PFSK-1 (cell line): ENCODE data around the gene ZPBP. TPM values are rescaled to one million over a fixed set of nuclear protein-coding genes. Genes with fewer than 3 reads are reported as not detected.

Experiments used
- FOXP2 ChIP-seq: optimal IDR thresholded peaks from 2 replicates; pipeline ENCODE3; 2011; ENCODE audit warnings: borderline replicate concordance, control low read depth, inconsistent platforms; ENCODE audit not compliant: insufficient read depth; ENCODE audit errors: extremely low read length, extremely low read depth
- POLR2AphosphoS5 ChIP-seq: IDR thresholded peaks from 2 replicates; pipeline ENCODE4 v1.6.1; 2012; ENCODE audit warnings: low read depth, mild to moderate bottlenecking, control low read depth, low read length, moderate library complexity
- REST ChIP-seq, 2 experiments: IDR thresholded peaks; 2 replicates each; pipeline versions ENCODE4 v1.6.1 to v1.8.0; 2011 to 2012; ENCODE audit warnings: low read depth in 2 of 2, low read length in 2 of 2, control low read depth in 1 of 2, inconsistent platforms in 1 of 2, mild to moderate bottlenecking in 1 of 2, moderate library complexity in 1 of 2; ENCODE audit not compliant: insufficient read depth in 1 of 2
- SIN3A ChIP-seq: IDR thresholded peaks from 2 replicates; pipeline ENCODE4 v1.6.1; 2012; ENCODE audit warnings: mild to moderate bottlenecking, low read length, moderate library complexity, borderline replicate concordance; ENCODE audit not compliant: insufficient read depth
- TAF1 ChIP-seq: IDR thresholded peaks from 2 replicates; pipeline ENCODE4 v1.6.1; 2012; ENCODE audit warnings: low read length, control low read depth, borderline replicate concordance; ENCODE audit not compliant: insufficient read depth
- polyA plus RNA-seq: library from polyadenylated mRNA; unstranded; fragments of >200 nt; gene quantifications from one replicate; pipeline ENCODE4 v1.2.1, GENCODE V29; 2012; ENCODE audit warnings: low read depth, missing spikeins; ENCODE audit not compliant: insufficient read length

Gene ZPBP
- polyA plus RNA-seq, result not detected

GRCh38 chr7:50092579-50093491 is at the start of gene ZPBP:
TSS of gene ZPBP (minus strand) at chr7:50093246. CDS start at chr7:50093194, 52 bp downstream.
- no peak for TF ChIP-seq TAF1
- TF ChIP-seq POLR2AphosphoS5, result no peak
- no peak for TF ChIP-seq REST (IDR thresholded peaks at IDR 0.05; ENCODE audit: insufficient read depth in 1 of 2, low read depth in 2 of 2, low read length in 2 of 2)
- TF ChIP-seq FOXP2, result no peak

- no peak for TF ChIP-seq TAF1
- TF ChIP-seq SIN3A, result no peak
- no peak for TF ChIP-seq FOXP2
- TF ChIP-seq REST (IDR thresholded peaks at IDR 0.05; ENCODE audit: insufficient read depth in 1 of 2, low read depth in 2 of 2, low read length in 2 of 2), result no peak
- TF ChIP-seq POLR2AphosphoS5, result no peak
These were observed 49.5 kb upstream of the ZPBP start for GRCh38 chr7:50142425-50143017.

GRCh38 chr7:50141854-50142253 is 48.8 kb upstream of the ZPBP start:
- no peak for TF ChIP-seq FOXP2
- no peak for TF ChIP-seq POLR2AphosphoS5
- TF ChIP-seq SIN3A, result no peak
- no peak for TF ChIP-seq REST (IDR thresholded peaks at IDR 0.05; ENCODE audit: insufficient read depth in 1 of 2, low read depth in 2 of 2, low read length in 2 of 2)
- no peak for TF ChIP-seq TAF1

- TF ChIP-seq POLR2AphosphoS5 (no peak), REST (IDR thresholded peaks at IDR 0.05; ENCODE audit: insufficient read depth in 1 of 2, low read depth in 2 of 2, low read length in 2 of 2) (no peak), SIN3A (no peak), FOXP2 (no peak), TAF1 (no peak)
These were observed 48.1 kb upstream of the ZPBP start for GRCh38 chr7:50141131-50141530.
